Adipocyte (in vitro differentiated cells): ENCODE results near the gene VAV3.

Experiments
- DNase-seq: peaks from one replicate; pipeline ENCODE4 v3.0.0-alpha.2; 2015; ENCODE audit warnings: low read depth
- H3K27me3 ChIP-seq: replicated peaks from 2 replicates; pipeline ENCODE4 v1.7.0; 2013; ENCODE audit warnings: mild to moderate bottlenecking, low read length, moderate library complexity; ENCODE audit not compliant: control insufficient read depth, insufficient read depth
- H3K36me3 ChIP-seq: 2 replicates; pipeline ENCODE4 v1.7.0; 2013; ENCODE audit warnings: low read length, mild to moderate bottlenecking, moderate library complexity; ENCODE audit not compliant: control insufficient read depth, insufficient read depth, severe bottlenecking
- H3K4me1 ChIP-seq: 2 replicates; pipeline ENCODE4 v1.7.0; 2013; ENCODE audit warnings: mild to moderate bottlenecking, low read length, moderate library complexity; ENCODE audit not compliant: control insufficient read depth, insufficient read depth
- H3K4me3 ChIP-seq: 2 replicates; pipeline ENCODE4 v1.7.0; 2013; ENCODE audit warnings: mild to moderate bottlenecking, low read length, moderate library complexity
- H3K9ac ChIP-seq: 2 replicates; pipeline ENCODE4 v1.7.0; 2013; ENCODE audit warnings: mild to moderate bottlenecking, low read length, moderate library complexity
- H3K9me3 ChIP-seq: 2 replicates; pipeline ENCODE4 v1.7.0; 2013; ENCODE audit warnings: mild to moderate bottlenecking, low read length, moderate library complexity; ENCODE audit not compliant: control insufficient read depth

VAV3 gene

DNA sequence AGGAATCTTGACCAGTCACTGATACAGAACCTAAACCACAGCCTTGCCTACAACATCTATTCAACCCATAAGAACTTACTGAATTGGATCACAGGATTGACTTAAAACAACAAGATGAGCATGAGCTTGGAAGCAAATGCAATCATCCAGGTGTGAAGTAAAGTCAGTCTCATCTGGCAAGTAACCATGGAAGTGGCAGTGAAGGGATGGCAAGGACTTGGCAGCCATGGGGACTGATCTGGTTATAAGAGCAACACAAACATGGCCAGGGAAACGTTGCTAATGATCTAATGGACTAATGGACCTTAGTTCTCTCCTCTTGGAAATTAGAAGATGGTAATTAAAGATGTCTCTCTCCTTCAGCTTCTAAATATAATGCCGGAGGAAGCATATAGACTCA is 133.1 kb downstream of the VAV3 start:
- DNase-seq = no peak
- Histone ChIP-seq H3K4me3 (no peak overlapping the region), H3K36me3 (no peaks in the 10 kb centered on the region), H3K4me1 (no peaks in the 10 kb centered on the region), H3K9ac (no peak overlapping the region), H3K9me3 (peaks cover 3% of the 10 kb centered on the region), H3K27me3 (no peaks in the 10 kb centered on the region)

DNA sequence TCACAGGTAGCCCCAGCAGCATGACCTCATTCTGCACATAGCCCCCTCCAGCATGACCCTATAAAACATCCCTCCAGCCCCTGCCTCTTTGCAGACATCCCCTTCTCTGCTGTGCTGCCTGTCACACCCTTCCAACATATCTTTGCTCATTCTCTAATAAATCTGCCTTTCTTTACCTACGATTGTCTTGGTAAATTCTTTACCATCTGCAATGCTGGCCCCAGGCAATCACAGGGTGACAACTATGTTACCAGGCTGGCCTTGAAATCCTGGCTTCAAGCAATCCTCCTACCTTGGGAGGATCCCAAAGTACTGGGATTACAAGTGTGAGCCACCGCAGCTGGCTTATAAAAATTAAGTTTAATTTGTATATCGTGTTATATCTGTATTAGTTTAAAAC is 134.5 kb downstream of the VAV3 start:
- Histone ChIP-seq H3K4me3 (no peak overlapping the region), H3K36me3 (no peaks in the 10 kb centered on the region), H3K4me1 (no peaks in the 10 kb centered on the region), H3K9ac (no peak overlapping the region), H3K9me3 (no peaks in the 10 kb centered on the region), H3K27me3 (no peaks in the 10 kb centered on the region)
- DNase-seq = no peak

DNA sequence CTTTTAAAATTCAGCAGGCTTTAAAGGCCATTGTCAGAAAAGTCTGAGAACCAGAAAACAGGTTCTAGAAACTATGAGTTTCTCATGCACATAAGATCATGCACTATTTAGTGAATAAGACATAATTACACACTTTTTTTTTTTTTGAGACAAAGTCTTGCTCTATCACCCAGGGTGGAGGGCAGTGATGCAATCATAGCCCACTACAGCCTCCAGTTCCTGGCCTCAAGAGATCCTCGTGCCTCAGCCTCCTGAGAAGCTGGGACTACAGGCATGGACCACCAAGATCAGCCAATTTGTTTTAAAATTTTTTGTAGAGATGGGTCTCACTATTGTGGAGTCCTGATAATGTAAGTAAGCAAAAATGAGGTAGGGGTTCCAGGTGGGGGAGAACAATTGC is 134.9 kb downstream of the VAV3 start:
- no peak overlapping the region for H3K4me3 ChIP-seq
- H3K4me1 ChIP-seq = no peaks in the 10 kb centered on the region
- H3K27me3 ChIP-seq = no peaks in the 10 kb centered on the region
- no peaks in the 10 kb centered on the region for H3K9me3 ChIP-seq
- no peak for DNase-seq
- H3K9ac ChIP-seq = no peak overlapping the region
- no peaks in the 10 kb centered on the region for H3K36me3 ChIP-seq

DNA sequence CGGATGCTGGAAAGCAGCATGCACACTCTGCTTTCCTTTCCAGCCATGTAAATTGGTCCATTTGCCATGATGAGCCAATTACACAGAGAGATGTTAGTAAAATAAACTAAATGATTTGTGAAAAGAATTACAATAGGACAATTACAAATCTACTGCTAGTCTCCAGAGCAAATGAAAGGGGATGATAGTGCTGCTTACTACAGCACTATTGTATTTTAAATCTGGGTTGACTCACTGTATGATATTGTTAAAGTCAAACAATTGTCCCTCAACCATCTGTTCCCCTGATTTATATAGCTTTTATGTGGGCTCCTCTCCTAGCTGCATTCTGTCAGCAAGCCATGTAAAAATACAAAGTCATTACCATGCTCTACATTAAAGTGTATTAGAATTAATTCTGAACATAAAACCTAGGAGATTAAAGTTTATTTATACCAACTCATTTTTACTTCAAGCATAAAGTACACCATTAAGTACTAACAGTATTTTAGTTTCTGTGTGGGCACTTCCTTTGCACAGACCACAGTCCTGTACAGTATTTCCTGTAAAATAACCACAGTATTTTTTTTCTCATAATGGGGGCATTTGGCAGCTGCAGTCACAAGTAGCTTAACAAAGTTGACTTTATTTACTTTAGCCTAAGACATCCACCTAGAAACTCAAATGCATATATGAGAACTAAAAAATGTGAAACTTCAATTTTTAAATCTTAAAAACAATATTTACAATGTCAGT is 135.8 kb downstream of the VAV3 start:
- no peak overlapping the region for H3K4me3 ChIP-seq
- H3K36me3 ChIP-seq = no peaks in the 10 kb centered on the region
- H3K9ac ChIP-seq = no peak overlapping the region
- no peaks in the 10 kb centered on the region for H3K4me1 ChIP-seq
- no peaks in the 10 kb centered on the region for H3K9me3 ChIP-seq
- no peaks in the 10 kb centered on the region for H3K27me3 ChIP-seq
- DNase-seq = no peak

DNA sequence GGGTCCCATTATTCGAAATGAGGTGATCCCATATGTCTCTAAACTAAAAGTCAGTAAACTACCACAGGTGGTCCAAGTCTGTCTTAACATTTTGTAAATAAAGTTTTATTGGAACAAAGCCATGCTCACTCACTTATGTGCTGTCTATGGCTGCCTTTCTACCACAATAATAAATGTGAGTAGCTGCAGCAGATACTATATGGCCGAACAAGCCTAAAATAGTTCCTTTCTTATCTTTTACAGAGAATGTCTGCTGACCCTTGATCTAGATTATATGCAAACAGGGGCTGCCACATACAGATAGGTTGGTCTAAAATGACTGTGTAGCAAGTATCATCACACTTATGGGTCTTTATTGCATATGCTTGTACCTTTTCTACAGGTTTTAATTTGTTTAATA is 140.0 kb downstream of the VAV3 start:
- Histone ChIP-seq H3K4me3 (no peak overlapping the region), H3K36me3 (no peaks in the 10 kb centered on the region), H3K9ac (no peak overlapping the region), H3K9me3 (no peaks in the 10 kb centered on the region), H3K27me3 (no peaks in the 10 kb centered on the region), H3K4me1 (no peaks in the 10 kb centered on the region)
- DNase-seq = no peak

DNA sequence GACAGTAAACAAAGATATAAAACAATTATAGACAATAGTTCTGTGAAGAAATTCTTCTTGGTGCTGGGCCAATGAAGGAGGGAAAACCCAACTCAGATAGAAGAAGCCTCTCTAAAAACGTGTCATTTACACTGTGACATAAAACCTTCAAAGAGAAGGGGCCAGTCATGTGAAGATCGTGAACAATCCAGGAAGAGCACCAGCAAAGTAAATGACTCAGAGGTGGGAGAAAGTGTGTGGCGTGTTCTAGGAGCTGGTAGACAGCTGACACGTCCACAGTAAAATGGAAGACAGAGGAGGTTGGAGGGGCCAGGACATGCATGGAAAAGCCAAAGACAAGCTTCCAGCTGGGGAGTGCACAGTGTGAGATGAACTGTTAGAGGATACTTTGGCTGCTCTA is 143.6 kb downstream of the VAV3 start:
- no peak for DNase-seq
- Histone ChIP-seq H3K9me3 (no peaks in the 10 kb centered on the region), H3K4me3 (no peak overlapping the region), H3K36me3 (no peaks in the 10 kb centered on the region), H3K9ac (no peak overlapping the region), H3K4me1 (no peaks in the 10 kb centered on the region), H3K27me3 (no peaks in the 10 kb centered on the region)

DNA sequence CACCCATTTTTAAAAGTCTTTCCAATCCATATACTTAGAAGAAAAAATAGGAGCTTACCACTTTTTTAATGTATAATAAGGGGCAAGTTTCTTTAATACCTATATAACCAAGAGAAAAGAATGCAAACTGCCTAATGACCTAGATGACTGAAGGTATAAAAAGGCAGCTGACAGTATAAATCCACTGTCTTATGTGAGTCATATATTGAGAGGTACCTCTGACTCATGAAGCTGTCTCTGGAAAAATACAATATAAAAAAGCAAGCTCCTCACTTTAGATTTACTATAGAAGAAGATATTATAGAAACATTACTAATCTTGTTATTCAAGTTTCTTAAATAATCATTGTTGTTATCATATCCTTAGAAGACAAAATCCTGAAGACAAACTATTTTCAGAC is 144.2 kb downstream of the VAV3 start:
- no peaks in the 10 kb centered on the region for H3K27me3 ChIP-seq

DNA sequence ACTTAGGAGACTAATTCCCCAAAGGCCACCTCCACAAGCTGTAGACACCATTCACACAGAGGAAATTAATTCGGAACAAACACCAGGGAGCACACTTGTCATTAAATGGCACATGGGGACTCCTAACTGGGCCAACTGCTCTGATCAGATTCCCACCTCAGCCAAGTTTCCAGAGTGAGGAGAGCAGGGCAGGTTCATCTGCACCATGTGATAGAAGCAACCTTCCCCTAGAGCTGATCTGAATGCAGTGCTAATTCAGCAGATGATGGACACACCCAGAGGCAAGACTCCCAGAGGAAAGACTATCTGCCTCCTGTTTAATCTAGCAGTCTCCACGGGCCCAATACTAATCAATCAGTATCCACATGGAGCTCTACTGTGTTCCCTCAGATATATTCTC is 147.0 kb downstream of the VAV3 start:
- Histone ChIP-seq H3K27me3 (no peaks in the 10 kb centered on the region), H3K9me3 (no peaks in the 10 kb centered on the region), H3K36me3 (no peaks in the 10 kb centered on the region), H3K4me1 (no peaks in the 10 kb centered on the region), H3K4me3 (no peak overlapping the region), H3K9ac (no peak overlapping the region)
- no peak for DNase-seq

More for the DNA sequence above, 144.2 kb downstream of the VAV3 start:
- H3K4me3 ChIP-seq = no peak overlapping the region
- H3K4me1 ChIP-seq = no peaks in the 10 kb centered on the region
- DNase-seq = no peak
- no peak overlapping the region for H3K9ac ChIP-seq
- no peaks in the 10 kb centered on the region for H3K9me3 ChIP-seq
- H3K36me3 ChIP-seq = no peaks in the 10 kb centered on the region

DNA sequence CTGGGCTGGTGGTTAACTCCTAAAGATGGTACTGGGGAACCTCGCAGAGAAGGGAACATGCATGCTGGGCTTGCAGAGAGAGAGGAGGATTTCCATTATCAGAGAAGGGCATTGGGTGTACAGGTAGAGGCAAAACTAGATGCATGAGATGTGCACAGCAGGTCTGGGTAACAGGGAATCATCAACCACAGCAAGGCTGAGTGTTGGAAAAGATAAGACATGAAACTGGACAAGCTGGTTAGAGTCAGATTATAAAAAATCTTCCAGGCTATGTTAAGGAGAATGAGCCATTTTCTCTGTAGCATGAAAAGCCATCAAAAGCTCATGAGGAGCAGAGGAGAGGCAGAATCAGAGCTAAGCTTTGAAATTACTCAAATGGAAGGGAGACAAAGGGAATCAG is 147.8 kb downstream of the VAV3 start:
- no peak overlapping the region for H3K4me3 ChIP-seq
- no peaks in the 10 kb centered on the region for H3K36me3 ChIP-seq
- no peak overlapping the region for H3K9ac ChIP-seq
- H3K9me3 ChIP-seq = no peaks in the 10 kb centered on the region
- no peaks in the 10 kb centered on the region for H3K4me1 ChIP-seq
- no peak for DNase-seq
- no peaks in the 10 kb centered on the region for H3K27me3 ChIP-seq

DNA sequence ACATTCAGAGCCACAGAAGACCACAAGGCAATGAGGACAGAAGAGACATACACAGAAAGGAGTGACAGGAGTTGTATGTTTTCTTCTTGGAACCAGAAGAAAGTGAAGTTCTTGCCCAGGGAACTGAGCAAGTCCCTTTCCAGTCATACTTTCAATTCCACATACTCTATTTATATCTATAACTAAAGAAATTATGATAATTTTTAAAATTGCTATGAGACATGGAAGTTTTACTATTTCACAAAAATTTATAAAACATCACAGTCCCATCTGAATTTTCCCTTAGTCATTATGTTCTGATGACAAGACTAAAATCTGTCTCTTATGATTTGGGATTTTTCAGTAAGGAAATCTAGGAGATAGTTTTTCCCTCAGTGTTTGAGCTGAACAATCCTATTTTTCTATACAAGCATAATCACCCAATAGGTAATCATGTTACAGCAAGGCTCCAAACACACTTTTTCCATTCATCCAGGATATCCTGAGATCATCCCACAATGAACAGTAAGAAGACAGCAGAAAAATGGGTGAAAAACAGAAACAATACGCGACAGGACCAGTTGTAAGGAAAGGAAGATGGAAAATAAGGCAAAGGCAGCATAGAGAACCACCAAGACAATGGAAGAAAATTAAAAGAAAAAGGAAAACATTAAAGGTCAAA is 154.6 kb downstream of the VAV3 start:
- no peaks in the 10 kb centered on the region for H3K9me3 ChIP-seq
- H3K4me1 ChIP-seq = no peaks in the 10 kb centered on the region
- H3K36me3 ChIP-seq = no peaks in the 10 kb centered on the region
- DNase-seq = no peak
- H3K9ac ChIP-seq = no peak overlapping the region
- H3K27me3 ChIP-seq = no peaks in the 10 kb centered on the region
- no peak overlapping the region for H3K4me3 ChIP-seq

DNA sequence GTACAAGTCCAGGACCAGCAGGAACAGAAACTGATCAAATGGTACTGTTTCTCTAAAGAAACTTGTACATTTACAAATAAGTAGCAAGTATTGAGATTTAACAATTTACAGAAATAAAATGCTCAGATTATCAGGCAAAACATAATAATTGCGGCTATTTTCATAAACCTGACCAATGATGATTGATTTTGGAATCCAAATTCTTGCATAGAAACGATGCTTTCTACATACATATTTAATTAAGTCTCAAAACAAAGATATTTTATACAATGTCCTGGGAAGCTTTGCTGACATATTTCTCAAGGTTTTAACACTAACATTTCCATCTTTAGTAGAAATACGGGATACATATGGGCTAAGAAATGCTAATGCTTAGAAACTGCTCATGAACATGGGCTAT is 157.1 kb downstream of the VAV3 start:
- no peak for DNase-seq
- H3K9me3 ChIP-seq = no peaks in the 10 kb centered on the region
- H3K4me3 ChIP-seq = no peak overlapping the region
- no peaks in the 10 kb centered on the region for H3K4me1 ChIP-seq
- no peak overlapping the region for H3K9ac ChIP-seq
- no peaks in the 10 kb centered on the region for H3K27me3 ChIP-seq
- H3K36me3 ChIP-seq = no peaks in the 10 kb centered on the region

DNA sequence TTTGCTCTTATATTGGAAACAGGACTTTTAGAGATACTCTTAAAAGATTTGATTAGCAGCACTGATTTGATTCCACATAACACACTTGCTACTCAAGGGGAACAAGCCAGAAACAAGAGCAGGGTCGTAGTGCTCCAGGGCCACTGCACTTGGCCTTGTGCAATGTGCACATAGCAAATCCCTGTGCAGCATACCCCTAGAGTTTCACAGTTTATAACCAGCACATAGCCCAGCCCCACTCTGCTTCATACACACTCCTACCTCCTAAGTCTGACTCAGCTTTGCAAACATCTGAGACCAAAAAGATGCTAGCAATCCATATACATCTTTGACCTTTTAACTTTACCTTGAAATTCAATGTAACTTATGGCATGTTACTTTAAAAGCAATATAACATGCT is 157.6 kb downstream of the VAV3 start:
- H3K36me3 ChIP-seq = no peaks in the 10 kb centered on the region
- H3K9me3 ChIP-seq = no peaks in the 10 kb centered on the region
- no peak for DNase-seq
- no peaks in the 10 kb centered on the region for H3K27me3 ChIP-seq
- H3K9ac ChIP-seq = no peak overlapping the region
- no peak overlapping the region for H3K4me3 ChIP-seq
- no peaks in the 10 kb centered on the region for H3K4me1 ChIP-seq
